RPMI8226 (cell line): ENCODE measurements around the gene EXD2.
"Not testable (repeated sequence)": the region's sequence is repeated elsewhere in the genome, so short reads cannot be mapped to it uniquely, and the experiment has no call there.

Source experiments
- DNase-seq: peaks from one replicate; pipeline ENCODE4 v3.0.0-alpha.2; 2015

EXD2 gene

GRCh38 chr14:69284170-69284569, 92.9 kb downstream of the EXD2 start:
- DNase-seq, result no peak

GRCh38 chr14:69285661-69286255, 94.5 kb downstream of the EXD2 start:
- no peak for DNase-seq

- DNase-seq, result no peak
Observed at GRCh38 chr14:69287098-69288010, 96.1 kb downstream of the EXD2 start.

- no peak for DNase-seq
Observed at GRCh38 chr14:69288011-69288771, 96.9 kb downstream of the EXD2 start.

GRCh38 chr14:69288956-69289705, 97.8 kb downstream of the EXD2 start:
- no peak for DNase-seq

GRCh38 chr14:69289811-69290520, 98.7 kb downstream of the EXD2 start:
- DNase-seq, result no peak

GRCh38 chr14:69290881-69291280, 99.6 kb downstream of the EXD2 start:
- not testable (repeated sequence) for DNase-seq

GRCh38 chr14:69291396-69291795, 100.1 kb downstream of the EXD2 start:
- no peak for DNase-seq

GRCh38 chr14:69291891-69292561, 100.7 kb downstream of the EXD2 start:
- no peak for DNase-seq
